NCI-H2171 treated with DMSO at 0.1 percent for 48 hours (cell line): ENCODE measurements around the gene GPATCH1.
"Not testable (repeated sequence)": the region's sequence is repeated elsewhere in the genome, so short reads cannot be mapped to it uniquely, and the experiment has no call there.

Experiments
- DNase-seq: peaks from one replicate; lab custom pipeline; 2025; lab: John Stamatoyannopoulos, UW

The GPATCH1 gene

DNA sequence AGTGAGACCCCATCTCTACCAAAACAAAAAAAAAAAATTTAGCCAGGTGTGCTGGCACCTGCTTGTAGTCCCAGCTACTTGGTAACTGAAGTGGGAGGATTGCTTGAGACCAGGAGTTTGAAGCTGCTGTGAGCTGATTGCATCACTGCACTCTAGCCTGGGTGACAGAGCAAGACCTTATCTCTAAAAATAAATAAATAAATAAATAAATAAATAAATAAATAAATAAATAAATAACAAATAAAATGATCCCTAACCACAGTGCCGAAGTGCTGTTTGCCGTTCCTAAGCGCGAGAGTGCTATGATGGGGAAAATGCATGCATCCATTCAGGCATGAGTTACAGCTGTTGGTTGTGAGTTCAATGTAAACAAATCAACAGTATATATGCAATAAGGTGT lies 78.2 kb downstream of the GPATCH1 start:
- DNase-seq, result no peak

- no peak for DNase-seq
Measured at GRCh38 chr19:33159893-33160292, 78.9 kb downstream of the GPATCH1 start.

DNA sequence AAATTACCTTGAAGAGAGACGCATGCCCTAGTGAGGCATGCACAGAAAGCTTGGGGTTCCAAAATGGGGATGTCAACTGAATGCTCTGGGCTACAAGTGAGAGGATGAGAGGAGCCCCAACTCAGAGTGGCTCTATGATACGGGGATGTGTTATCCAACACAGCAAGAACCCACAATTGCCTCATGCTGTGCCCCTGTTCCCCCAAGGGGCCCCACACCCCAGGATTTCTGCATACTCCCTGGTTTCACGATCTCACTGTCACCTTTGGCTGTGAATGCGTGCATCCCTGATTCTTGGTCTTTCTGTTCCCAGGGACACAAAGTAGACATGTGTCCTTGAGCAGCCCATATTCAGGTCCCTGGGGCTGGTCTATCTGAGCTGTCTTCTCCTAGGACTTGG lies 80.2 kb downstream of the GPATCH1 start:
- DNase-seq, result no peak

DNA sequence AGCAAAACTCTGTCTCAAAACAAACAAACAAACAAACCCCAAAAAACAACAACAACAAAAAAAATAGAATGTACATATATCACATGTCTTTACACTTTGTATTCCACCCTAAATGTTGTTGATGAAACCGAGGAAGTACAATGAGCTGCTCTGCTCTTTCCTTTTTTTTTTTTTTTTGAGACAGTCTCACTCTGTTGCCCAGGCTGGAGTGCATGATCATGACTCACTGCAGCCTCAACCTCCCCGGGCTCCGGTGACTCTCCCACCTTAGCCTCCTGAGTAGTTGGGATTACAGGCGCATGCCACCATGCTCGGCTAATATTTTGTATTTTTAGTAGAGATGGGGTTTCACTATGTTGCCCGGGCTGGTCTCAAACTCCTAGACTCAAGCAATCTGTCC lies 82.5 kb downstream of the GPATCH1 start:
- DNase-seq, result no peak

DNA sequence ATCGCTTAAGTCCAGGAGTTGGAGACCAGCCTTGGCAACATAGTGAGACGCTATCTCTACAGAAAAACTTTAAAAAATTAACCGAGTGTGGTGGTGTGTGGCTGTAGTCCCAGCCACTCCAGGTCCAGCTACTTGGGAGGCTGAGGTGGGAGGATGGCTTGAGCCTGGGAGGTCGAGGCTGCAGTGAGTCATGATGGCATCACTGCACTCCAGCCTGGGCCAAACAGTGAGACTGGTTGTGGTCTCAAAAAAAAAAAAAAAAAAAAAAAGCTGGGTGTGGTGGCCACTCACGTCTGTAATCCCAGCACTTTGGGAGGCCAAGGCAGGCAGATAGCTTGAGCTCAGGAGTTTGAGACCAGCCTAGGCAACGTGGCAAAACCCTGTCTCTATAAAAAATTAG lies 85.1 kb downstream of the GPATCH1 start:
- DNase-seq, result not testable (repeated sequence)

DNA sequence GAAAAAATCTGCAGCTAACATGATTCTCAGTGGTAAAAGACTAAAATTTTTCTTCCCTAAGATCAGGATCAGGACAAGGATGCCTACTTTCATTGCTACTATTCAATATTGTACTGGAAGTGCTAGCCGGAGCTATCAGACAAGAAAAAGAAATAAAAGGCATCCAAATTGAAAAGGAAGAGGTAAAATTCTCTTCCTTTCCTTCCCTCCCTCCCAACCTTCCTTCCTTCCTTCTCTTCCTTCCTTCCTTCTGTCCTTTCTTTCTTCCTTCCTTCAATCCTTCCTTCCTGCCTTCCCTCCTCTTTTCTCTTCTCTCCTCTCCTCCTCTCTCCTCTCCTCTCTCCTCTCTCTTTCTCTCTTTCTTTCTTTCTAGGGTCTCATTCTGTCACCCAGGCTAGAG lies 86.5 kb downstream of the GPATCH1 start:
- no peak for DNase-seq

GRCh38 chr19:33168528-33168927 lies 87.5 kb downstream of the GPATCH1 start:
- no peak for DNase-seq

GRCh38 chr19:33171222-33171795 lies 90.3 kb downstream of the GPATCH1 start:
- no peak for DNase-seq

GRCh38 chr19:33171916-33172359 lies 91.0 kb downstream of the GPATCH1 start:
- no peak for DNase-seq

DNA sequence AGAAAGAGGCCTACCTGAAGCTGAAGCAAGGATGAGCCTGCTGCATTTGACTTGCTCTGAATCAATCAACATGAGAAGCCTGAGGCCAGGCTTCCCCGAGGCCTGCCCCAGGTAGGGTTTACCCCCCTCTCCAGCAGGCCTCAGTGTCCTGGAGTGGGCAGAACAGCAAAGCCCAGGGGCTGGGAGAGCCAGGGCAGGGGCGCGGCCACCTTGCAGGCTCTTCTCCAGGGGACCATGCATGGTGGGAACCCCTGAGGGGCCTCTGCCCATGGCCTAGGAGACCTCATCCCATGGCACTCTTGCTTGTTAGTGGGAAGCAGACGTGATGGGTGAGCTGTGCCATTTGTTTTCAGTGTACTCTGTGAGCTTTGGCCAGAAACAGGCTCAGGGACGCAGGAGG lies 93.2 kb downstream of the GPATCH1 start:
- no peak for DNase-seq

DNA sequence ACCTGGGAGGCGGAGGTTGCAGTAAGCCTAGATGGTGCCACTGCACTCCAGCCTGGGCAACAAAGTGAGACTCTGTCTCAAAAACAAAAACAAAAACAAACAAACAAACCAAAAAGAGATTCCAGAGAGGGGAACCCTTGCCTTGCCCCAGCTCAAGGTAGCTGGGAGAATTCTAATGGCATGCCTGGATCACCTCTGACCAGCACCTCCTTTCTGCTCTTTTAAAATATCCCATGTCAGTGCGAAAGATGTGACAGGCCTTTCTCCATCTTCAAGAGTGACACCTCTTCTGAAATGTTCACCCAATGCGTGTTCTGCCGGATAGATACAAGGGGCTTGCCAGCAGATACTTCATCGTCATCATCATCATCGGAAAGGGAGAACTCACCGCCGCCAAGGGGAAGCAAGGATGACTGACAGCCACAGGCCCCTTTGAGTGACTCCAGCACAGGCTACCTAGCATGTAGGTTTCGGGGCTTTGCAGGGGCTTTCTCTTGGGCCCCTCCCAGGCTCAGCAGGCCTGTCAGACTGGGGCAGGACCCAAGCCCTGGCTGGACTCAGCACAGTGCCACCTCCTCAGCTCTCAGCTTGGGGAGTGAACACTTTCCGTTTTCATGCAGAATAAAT lies 94.3 kb downstream of the GPATCH1 start:
- DNase-seq, result no peak

DNA sequence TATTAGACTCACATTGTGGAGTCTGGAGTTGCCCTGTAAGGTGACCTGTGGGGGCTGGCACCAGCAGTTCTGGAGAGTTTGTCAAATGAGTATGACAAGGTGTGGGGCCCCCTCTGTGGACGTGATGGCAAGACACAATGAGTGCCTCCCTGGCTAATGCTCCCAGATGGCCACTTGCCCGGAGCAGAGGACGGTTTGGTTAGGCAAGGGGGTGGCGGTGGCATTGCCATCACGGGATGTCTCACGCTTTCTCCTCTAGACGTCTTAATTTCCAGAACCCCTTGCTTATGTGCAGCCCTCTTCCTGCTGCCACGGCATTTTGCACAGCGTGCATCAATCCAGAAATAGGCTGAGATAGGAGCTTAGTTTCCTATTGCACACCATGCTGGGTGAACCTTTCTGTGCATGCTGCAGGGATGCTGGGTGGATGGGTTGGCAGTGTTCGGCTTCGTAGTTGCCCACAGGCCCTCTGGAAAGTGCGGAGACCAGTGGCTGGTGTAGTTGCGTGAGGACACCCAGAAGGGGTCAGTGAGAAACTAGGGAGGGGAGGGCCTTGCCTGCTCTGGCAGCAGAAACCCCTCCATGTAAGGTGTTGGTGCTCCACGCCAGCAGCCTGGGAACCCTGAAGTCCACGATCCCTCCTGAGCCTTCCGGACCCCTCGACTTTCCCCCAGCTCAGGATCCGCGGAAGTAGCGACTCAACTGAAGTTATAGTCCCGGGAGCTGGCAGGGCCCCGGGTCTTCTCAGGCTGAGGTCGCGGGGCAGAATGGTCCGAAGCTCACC lies 95.1 kb downstream of the GPATCH1 start:
- DNase-seq, result no peak

DNA sequence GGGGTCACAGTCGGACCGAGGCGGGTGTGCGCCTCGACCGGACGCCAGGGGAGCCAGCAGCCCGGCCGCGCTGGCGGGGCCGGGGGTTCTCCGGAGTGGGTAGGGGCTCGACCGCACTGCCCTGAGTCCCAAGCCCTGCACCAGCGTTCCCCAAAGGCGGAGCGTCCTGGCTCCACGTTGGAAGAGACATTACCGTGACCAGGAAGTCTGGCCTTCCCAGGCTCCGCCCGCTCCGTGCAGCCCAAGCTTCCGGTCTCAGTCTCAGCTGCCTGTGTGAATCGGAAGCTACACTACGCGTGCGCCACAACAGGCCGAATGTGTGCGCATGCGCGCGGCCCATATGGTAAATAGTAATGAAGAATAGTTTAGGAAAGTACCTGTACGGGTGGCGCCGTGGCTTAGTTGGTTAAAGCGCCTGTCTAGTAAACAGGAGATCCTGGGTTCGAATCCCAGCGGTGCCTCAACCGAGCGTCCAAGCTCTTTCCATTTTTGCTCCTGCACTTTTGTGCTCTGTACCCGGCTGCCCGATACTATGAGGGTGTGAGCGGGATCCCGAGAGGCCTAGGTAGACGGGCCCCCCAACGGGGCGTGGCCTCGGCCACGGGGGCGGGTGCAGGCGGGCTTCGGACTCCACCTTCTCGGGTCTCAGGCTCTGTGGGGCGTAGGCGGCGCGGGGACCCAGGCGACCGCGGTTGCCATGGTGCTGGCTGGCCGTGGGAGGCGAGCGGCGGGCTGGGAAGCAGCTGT lies 95.9 kb downstream of the GPATCH1 start:
- DNase-seq, result peak; percentile 99

DNA sequence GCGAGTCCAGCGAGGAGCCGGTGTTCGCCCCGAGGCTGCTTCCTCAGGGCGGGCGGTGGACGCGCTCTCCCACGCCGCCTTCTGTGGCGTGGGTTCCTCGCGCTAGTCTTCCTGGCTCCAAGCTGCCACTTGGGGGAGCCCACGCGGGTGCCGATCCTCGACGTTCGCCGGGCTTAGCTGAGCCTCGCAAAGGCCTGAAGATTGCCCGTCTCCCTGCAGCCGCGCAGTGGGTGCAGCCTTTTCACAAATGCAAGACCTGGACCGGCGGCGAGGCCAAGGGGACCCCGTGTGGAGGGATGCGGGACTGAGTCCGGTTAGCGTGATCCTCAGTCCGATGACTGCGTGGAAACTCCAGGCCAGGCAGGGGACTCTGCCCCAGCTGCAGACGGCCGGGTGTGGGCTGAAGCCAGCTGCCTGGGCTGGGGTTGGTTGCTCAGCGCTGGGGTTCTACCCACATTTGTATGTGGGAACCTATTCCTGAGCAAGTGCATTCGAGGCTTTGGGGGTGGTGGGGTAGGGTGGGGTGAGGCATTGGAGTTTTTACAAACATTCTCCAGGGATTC lies 96.5 kb downstream of the GPATCH1 start:
- no peak for DNase-seq
